Endometrial microvascular endothelial cells (primary cell): ENCODE results near the gene AGAP2. TPM values are rescaled to one million over a fixed set of nuclear protein-coding genes. Genes with fewer than 3 reads are reported as not detected.

Source experiments
- in situ Hi-C: cut with HindIII; loops from 2 replicates; pipeline ENCODE4 v1.10.0; 2017; ENCODE audit warnings: low sequenced_read_pairs, low pct_unique_long_range_greater_than_20kb; ENCODE audit errors: inconsistent ontology term
- total RNA-seq: library from RNA; depleted of rRNA; stranded (reverse); fragments of >200 nt; gene quantifications from one replicate; pipeline ENCODE4 v1.2.3, GENCODE V29; 2015; ENCODE audit errors: inconsistent ontology term

AGAP2 gene
- total RNA-seq, 1 donor from 2014 or later, result 1.2 TPM

DNA sequence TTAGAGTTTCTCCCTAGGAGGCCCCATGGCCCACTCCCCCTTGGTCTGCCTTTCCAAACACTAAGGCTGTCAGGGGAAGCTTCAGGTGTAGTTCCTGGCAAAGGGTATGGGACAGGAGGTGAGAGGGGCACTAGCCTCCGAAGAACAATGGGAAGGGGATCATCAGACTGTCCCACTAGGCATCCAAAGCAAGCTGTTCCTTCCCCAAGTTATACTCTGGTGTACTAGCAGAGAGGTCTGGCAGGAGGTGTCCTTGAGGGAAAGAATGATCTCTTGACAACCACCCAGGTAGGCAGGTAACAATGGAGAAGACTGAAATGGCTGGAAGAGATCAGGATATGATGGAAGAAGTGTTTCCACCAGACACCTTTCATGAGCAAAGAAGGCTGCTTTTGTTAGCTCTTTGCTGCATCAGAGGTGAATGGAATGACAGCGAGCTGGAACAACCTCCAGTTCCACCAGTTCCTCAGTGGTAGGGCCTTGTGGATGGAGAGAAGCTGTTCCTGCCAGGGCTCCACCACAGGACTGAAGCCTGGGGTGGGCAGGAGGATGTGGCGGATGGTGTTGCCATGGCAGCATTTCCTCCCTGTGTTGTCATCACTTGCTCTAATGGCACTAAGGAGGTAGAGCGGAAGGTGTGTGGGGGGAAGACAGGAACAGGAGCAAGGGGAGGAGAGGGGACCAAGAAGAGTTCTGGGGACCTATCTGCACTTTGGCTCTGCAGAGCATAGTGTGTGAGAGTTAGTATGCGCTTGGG lies 2.3 kb upstream of the AGAP2 start:
- in situ Hi-C loops, result no loop called here

DNA sequence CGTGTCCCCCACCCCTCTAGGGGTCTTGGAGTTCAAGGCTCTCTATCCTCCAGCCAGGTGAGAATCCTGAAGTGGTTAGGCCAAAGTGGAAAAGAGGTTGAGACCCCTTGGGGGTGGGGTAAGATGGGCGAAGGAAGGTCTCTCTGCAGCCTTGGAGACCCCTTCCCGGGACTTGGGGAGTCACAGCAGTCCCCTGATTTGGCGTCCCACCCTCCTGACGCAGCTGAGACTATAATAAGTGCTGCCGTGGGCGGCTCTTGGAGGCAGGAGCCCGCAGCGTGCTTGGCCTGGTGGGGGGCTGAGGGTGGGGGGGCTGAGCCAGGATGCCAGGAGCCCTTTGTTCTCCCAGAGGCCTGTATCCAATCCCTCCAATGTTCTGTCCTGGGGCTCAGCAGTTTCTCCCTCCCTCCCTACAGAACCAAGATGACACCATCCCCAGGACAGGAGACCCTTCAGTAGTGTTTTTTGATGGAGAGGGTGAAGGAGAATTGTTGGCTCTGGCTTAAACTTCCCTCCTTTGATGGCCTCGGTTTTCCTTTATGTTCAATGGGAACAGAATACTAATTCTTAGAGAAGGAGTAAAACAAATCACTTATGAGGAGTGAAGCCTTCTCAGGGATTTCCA lies 1.5 kb upstream of the AGAP2 start:
- in situ Hi-C loops, result no loop called here

DNA sequence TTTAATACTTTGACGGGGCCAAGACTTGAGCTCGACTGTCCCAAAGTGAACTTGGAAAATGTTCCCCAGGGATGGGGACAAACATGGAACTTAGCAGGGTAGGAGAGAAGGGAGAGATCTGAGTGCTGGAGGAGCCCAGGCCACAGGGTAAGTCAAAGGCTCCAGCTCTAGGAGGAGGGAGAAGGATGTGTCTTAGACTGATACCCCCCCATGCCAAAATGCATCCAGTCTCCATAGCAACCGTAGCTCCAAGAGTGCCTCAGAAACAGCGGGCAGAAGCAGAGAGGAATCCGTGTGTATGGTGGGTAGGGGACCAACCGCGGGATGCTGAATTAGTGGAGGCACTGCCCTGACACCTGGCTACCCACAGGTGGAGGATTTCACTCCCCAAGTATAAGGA lies 845 bp upstream of the AGAP2 start:
- in situ Hi-C loops, result no loop called here

- in situ Hi-C loops, result no loop called here
Observed at GRCh38 chr12:57737467-57738460, 778 bp downstream of the AGAP2 start.

- in situ Hi-C loops, result no loop called here
Observed at GRCh38 chr12:57736741-57737466, 1.6 kb downstream of the AGAP2 start.

GRCh38 chr12:57735952-57736740 lies 2.4 kb downstream of the AGAP2 start:
- in situ Hi-C loops, result no loop called here

DNA sequence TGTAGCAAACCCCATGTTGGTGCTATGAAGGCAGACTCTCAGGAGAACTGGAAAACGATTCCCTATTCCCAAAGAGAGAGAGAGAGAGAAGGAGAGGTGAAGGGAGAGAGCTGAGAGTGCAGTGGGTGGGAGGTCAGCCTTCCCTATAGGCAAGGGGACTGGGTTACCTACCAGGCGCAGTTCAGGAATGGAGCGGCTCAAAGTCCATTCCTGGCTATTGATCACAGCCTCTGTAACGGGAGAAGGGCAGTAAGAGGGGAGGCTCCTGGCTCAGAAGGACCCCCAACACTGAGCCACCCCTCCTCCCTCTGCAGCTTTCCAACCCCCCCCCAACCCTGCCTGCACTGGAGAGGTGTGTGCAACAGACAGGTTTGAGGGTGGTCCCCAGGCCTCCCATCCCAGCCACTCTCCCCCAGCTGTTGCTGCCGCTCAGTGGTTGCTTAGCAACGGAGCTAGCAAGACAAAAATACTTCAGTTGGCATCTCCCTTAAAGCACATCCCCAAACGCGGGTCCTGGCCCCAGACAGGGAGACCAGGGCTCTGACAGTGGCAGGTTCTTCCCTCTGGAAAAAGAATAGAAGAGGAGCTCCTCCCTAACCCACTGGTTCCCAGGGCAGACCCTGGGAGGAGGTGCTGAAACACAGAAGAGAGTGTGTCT lies 3.2 kb downstream of the AGAP2 start:
- in situ Hi-C loops, result no loop called here

DNA sequence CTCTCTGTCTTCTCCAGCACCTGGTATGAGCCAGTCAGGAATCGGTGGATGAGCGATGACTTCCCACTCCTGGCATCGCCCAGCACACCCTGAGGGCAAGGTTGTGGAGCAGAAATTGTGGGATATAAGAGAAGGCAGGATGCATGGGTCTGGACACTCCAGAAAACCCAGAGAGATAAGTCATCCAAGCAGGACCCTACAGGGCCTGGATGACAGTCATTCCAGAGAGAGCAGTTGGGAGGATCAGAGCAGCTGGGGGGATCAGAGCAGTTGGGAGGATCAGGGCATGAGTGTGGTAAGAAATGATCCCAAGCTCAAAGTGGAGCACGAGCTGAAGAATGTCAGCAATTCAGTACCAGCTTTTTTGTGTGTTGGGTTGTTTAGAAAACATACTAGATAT lies 4.0 kb downstream of the AGAP2 start:
- in situ Hi-C loops, result no loop called here

- in situ Hi-C loops, result no loop called here
Observed at GRCh38 chr12:57733928-57734327, 4.6 kb downstream of the AGAP2 start.

DNA sequence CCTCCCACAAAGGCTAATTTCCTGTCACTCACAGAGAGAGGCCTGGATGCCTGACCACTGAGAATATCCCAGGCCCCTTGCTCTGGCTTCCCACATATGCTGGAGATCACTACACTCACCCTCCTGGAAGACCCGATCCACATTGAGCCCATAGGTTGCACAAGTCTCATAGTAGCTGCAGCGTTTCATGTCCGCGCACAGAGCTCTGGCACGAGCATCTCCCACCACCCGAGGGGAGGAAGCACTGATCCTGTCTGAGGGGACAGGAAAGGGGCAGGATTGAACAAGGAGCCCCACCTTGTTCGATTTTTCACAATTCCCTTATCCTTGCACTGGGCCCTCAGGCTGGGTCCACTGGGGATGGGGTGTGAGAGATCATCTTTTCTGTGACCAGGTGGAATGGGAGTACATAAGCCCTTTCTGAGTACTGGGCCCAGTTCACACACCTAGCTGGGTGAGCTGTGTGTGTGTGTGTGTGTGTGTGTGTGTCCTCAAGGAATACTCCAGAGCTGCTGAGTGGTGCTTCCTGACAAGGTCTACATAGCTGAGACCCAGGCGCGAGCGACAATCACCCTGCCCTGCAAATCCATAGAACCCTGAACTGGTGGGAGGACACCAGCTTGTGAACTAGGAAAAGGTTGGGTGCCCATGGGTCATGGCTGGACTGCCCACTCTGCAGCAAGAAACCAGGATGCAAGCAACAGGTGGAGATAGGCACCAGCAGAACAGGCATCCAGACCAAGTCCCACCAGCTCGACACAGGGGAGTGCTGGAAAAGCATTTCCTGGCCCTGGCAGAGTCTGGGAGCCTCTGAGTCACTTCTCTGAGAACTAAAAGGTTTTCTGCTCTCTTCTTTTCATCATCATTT lies 5.6 kb downstream of the AGAP2 start:
- in situ Hi-C loops, result no loop called here

DNA sequence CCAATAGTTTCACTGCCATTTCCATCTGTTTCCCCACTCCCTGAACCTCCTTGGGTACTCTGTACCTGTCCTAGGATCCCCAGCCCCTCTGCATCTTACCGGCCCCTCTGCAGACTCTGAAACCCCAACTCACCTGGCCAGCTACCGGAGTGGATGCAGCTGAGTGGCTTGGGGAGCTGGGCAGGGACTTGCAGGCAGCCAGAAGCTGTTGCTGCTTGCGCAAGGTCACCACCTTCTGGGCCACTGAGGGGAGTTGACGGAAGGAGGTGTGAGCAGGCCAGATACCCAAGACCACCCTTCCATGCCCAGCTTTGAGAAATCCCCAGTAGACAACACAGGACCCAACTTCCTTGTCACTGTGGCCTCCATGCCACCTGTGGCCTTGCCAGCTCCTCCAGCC lies 6.3 kb downstream of the AGAP2 start:
- in situ Hi-C loops, result no loop called here

GRCh38 chr12:57731411-57732080 lies 7.0 kb downstream of the AGAP2 start:
- in situ Hi-C loops, result no loop called here

DNA sequence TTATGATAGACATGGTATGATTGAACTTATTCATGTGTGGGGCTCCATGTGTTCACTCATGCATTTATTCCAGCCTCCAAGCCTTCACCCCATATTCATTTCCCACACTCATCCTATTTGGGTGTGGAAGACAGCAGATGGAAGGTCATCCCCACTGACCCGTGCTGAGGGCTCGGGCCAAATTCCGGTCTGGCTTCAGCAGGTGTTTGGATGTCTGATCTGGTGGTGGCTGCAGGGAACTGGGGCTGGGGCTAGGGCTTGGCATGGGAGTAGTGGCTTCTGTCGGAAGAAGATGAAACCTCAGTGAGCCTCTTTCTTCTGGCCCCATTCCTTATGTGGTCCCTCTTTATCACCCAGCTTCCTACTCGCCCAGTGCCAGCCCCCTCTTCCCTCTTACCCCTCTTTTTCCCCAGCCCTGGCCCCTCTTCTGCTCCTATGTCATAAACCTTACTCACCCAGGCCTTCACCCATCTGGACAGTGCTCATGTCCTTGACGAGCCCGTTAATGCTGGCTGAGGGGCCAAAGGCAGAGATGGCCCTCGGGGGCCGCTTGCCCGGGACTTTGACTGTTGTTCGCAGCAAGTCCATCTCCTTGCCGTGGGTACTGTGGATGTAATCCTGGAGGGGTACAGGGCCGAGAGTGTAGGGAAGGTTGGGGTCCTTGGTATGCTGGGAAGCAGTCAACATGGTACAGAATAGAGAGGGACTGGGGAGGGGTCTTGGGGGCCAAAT lies 8.0 kb downstream of the AGAP2 start:
- in situ Hi-C loops, result no loop called here

DNA sequence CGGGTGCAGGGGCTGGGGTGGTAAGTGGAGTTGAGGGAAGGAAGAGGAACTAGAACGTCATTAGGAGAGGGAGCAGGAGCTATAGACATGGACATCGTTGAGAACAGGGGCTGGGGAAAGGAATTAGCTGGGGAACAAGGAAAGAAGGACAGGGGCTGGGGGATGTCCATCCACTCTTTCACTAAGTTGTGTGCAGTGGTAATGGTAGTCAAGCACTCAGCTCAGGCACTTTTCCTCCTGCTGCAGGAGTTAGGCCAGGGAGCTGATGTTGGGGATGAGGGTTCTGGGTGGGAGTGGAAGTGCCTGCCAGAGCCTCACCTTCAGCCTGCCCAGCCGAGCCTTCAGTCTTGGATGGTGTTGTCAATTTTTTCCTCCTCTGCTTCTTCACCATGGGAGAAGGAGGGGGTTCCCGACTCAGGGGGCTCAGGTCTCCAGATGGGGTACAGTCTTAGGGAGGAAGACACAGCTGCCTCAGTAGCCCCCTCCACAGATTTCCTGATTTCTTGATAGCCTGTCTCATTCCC lies 9.2 kb downstream of the AGAP2 start:
- in situ Hi-C loops, result no loop called here

- in situ Hi-C loops, result no loop called here
Observed at GRCh38 chr12:57727758-57728395, 10.7 kb downstream of the AGAP2 start.
